HL-60/S4 (cell line): Measurements from ENCODE around the gene TAAR8.

Source experiments
- in situ Hi-C: fragments of 300-500 bp; cut with MboI; formaldehyde crosslinking; loops from 2 replicates; pipeline ENCODE4 v1.14.3; 2022; ENCODE audit warnings: low sequenced_read_pairs

Gene TAAR8

GRCh38 chr6:132552372-132552771 is at the start of gene TAAR8:
TAAR8 (plus strand) TSS chr6:132552672; CDS start chr6:132552693, 21 bp downstream.
- in situ Hi-C loops: no loop called here

- in situ Hi-C loops: loop anchor here (25.0 kb wide), 1 partner anchor 1583 kb away; no protein-coding TSS in a partner anchor
Measured at GRCh38 chr6:132504757-132505156, 47.7 kb upstream of the TAAR8 start.

GRCh38 chr6:132505158-132505557 is 47.3 kb upstream of the TAAR8 start:
- in situ Hi-C loops: loop anchor here (25.0 kb wide), 1 partner anchor 1582 kb away; no protein-coding TSS in a partner anchor

- in situ Hi-C loops: loop anchor here (25.0 kb wide), 1 partner anchor 1581 kb away; no protein-coding TSS in a partner anchor
Measured at GRCh38 chr6:132506461-132506860, 46.0 kb upstream of the TAAR8 start.

GRCh38 chr6:132506869-132507808 is 45.3 kb upstream of the TAAR8 start:
- in situ Hi-C loops: loop anchor here (25.0 kb wide), 1 partner anchor 1580 kb away; no protein-coding TSS in a partner anchor

GRCh38 chr6:132511210-132511830 is 41.2 kb upstream of the TAAR8 start:
- in situ Hi-C loops: loop anchor here (25.0 kb wide), 1 partner anchor 1576 kb away; no protein-coding TSS in a partner anchor

GRCh38 chr6:132511831-132512220 is 40.6 kb upstream of the TAAR8 start:
- in situ Hi-C loops: loop anchor here (25.0 kb wide), 1 partner anchor 1575 kb away; no protein-coding TSS in a partner anchor

GRCh38 chr6:132512342-132512637 is 40.2 kb upstream of the TAAR8 start:
- in situ Hi-C loops: loop anchor here (25.0 kb wide), 1 partner anchor 1575 kb away; no protein-coding TSS in a partner anchor

- in situ Hi-C loops: loop anchor here (25.0 kb wide), 1 partner anchor 1574 kb away; no protein-coding TSS in a partner anchor
Measured at GRCh38 chr6:132512638-132513632, 39.5 kb upstream of the TAAR8 start, which contains the start of gene STX7. STX7 (minus strand) TSS chr6:132513116; CDS start chr6:132503530, 9,586 bp downstream.

GRCh38 chr6:132513831-132514545 is 38.5 kb upstream of the TAAR8 start:
- in situ Hi-C loops: loop anchor here (25.0 kb wide), 1 partner anchor 1573 kb away; no protein-coding TSS in a partner anchor

- in situ Hi-C loops: loop anchor here (25.0 kb wide), 1 partner anchor 1572 kb away; no protein-coding TSS in a partner anchor
Measured at GRCh38 chr6:132515386-132515785, 37.1 kb upstream of the TAAR8 start.

- in situ Hi-C loops: loop anchor here (25.0 kb wide), 1 partner anchor 1566 kb away; no protein-coding TSS in a partner anchor
Measured at GRCh38 chr6:132520953-132521352, 31.5 kb upstream of the TAAR8 start.

GRCh38 chr6:132524646-132525045 is 27.8 kb upstream of the TAAR8 start:
- in situ Hi-C loops: loop anchor here (25.0 kb wide), 2 partner anchors 1388 to 1563 kb away; no protein-coding TSS in a partner anchor

- in situ Hi-C loops: loop anchor here (25.0 kb wide), 1 partner anchor 1386 kb away; no protein-coding TSS in a partner anchor
Measured at GRCh38 chr6:132525866-132526265, 26.6 kb upstream of the TAAR8 start.

- in situ Hi-C loops: loop anchor here (25.0 kb wide), 1 partner anchor 1386 kb away; no protein-coding TSS in a partner anchor
Measured at GRCh38 chr6:132526461-132526860, 26.0 kb upstream of the TAAR8 start.

GRCh38 chr6:132527791-132528190 is 24.7 kb upstream of the TAAR8 start:
- in situ Hi-C loops: loop anchor here (25.0 kb wide), 1 partner anchor 1385 kb away; no protein-coding TSS in a partner anchor

GRCh38 chr6:132530293-132530974 is 22.0 kb upstream of the TAAR8 start:
- in situ Hi-C loops: loop anchor here (25.0 kb wide), 1 partner anchor 1382 kb away; no protein-coding TSS in a partner anchor

- in situ Hi-C loops: loop anchor here (25.0 kb wide), 1 partner anchor 1378 kb away; no protein-coding TSS in a partner anchor
Measured at GRCh38 chr6:132534546-132534945, 17.9 kb upstream of the TAAR8 start.
